Measurements from ENCODE around the gene PRKG1. TPM values are rescaled to one million over a fixed set of nuclear protein-coding genes. Genes with fewer than 3 reads are reported as not detected.

The PRKG1 gene
- total and polyA plus RNA-seq, 7 experiments from 2014 or later: 0.19 TPM; not detected in 6

- Histone ChIP-seq H3K27me3 (ENCODE audit: control insufficient read depth in 2 of 2, insufficient read depth in 2 of 2, low read length in 2 of 2) (no peaks in the 10 kb centered on the region), H3K4me3 (ENCODE audit: low read length) (no peak overlapping the region), H3K9me3 (ENCODE audit: control insufficient read depth in 2 of 3, low read length in 3 of 3) (no peaks in the 10 kb centered on the region), H3K4me1 (ENCODE audit: control insufficient read depth in 2 of 2, insufficient read depth in 2 of 2, low read length in 2 of 2) (no peaks in the 10 kb centered on the region), H3K27ac (ENCODE audit: low read depth, low read length) (no peak overlapping the region), H3K36me3 (ENCODE audit: control insufficient read depth in 2 of 3, insufficient read depth in 3 of 3, low read length in 3 of 3) (no peaks in the 10 kb centered on the region)
- no peaks in the 10 kb centered on the region for H3K4me1 Mint-ChIP-seq
- no peak for DNase-seq
- CTCF ChIA-PET: no interaction called here
- POLR2A ChIA-PET: no interaction called here
- ATAC-seq: no peak
- no peaks in the 10 kb centered on the region for H3K9me3 Mint-ChIP-seq
- H3K27ac Mint-ChIP-seq: no peak overlapping the region
- intact Hi-C loops (cut with micrococcal nuclease): no loop called here
- H3K27me3 Mint-ChIP-seq: peaks cover 0 to 5% (median 0%) of the 10 kb centered on the region in 5 donors
- H3K36me3 Mint-ChIP-seq: no peaks in the 10 kb centered on the region
- H3K4me3 Mint-ChIP-seq: no peak overlapping the region
These were observed 156.7 kb downstream of the PRKG1 start for GRCh38 chr10:51230887-51231585.

GRCh38 chr10:51231754-51232153 lies 157.5 kb downstream of the PRKG1 start:
- Histone ChIP-seq H3K36me3 (ENCODE audit: control insufficient read depth in 2 of 3, insufficient read depth in 3 of 3, low read length in 3 of 3) (no peaks in the 10 kb centered on the region), H3K27ac (ENCODE audit: low read depth, low read length) (no peak overlapping the region), H3K9me3 (ENCODE audit: control insufficient read depth in 2 of 3, low read length in 3 of 3) (no peaks in the 10 kb centered on the region), H3K4me1 (ENCODE audit: control insufficient read depth in 2 of 2, insufficient read depth in 2 of 2, low read length in 2 of 2) (no peaks in the 10 kb centered on the region), H3K27me3 (ENCODE audit: control insufficient read depth in 2 of 2, insufficient read depth in 2 of 2, low read length in 2 of 2) (no peaks in the 10 kb centered on the region), H3K4me3 (ENCODE audit: low read length) (no peak overlapping the region)
- Mint-ChIP-seq H3K27ac (no peak overlapping the region), H3K4me1 (no peaks in the 10 kb centered on the region), H3K27me3 (no peaks in the 10 kb centered on the region), H3K36me3 (no peaks in the 10 kb centered on the region), H3K9me3 (no peaks in the 10 kb centered on the region), H3K4me3 (no peak overlapping the region)
- intact Hi-C loops (cut with micrococcal nuclease): no loop called here
- no peak for ATAC-seq
- no peak for DNase-seq
- CTCF ChIA-PET: no interaction called here
- POLR2A ChIA-PET: no interaction called here

DNA sequence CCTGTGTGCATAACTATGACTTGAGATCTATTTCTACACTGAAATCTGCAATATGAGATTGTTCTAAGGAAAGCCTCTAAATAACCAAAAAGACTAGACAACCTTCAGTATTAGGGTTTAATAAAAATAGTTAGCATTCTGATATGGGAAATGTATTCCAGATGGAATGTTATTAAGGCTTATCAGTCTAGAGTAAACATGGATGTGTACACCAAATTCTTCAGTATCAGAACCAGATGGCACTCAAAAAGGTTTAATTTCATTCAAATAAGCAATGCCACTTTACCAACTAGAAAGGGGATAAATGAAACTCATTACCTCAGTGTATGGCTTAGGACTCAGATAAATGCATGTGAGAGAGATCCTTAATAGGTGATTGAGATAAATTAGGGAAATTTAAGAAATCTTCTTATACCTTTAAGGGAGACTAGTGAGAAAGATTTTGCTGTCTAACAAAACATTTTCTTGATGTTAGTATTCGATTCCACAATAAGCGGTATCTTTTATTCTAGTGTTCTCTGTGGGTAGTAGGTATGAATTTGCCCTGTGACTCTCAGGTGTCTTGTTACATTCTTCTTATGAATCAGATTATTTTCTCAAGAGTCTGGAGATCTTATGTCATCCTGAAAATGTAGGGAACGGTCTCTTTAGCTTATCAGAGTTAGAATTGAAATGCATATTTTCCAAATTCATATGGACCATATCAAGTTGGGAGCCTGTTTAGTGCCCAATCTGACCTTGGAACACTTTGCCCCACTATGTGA lies 159.2 kb downstream of the PRKG1 start:
- no peak for ATAC-seq
- intact Hi-C loops (cut with micrococcal nuclease): no loop called here
- no peaks in the 10 kb centered on the region for H3K36me3 ChIP-seq (ENCODE audit: control insufficient read depth in 2 of 3, insufficient read depth in 3 of 3, low read length in 3 of 3)
- no peaks in the 10 kb centered on the region for H3K9me3 ChIP-seq (ENCODE audit: control insufficient read depth in 2 of 3, low read length in 3 of 3)
- Mint-ChIP-seq H3K9me3 (peaks cover 0 to 1% (median 0%) of the 10 kb centered on the region in 11 donors), H3K27ac (no peak overlapping the region), H3K4me3 (no peak overlapping the region), H3K27me3 (no peaks in the 10 kb centered on the region), H3K36me3 (no peaks in the 10 kb centered on the region), H3K4me1 (no peaks in the 10 kb centered on the region)
- POLR2A ChIA-PET: no interaction called here
- CTCF ChIA-PET: no interaction called here
- no peaks in the 10 kb centered on the region for H3K4me1 ChIP-seq (ENCODE audit: control insufficient read depth in 2 of 2, insufficient read depth in 2 of 2, low read length in 2 of 2)
- no peak overlapping the region for H3K4me3 ChIP-seq (ENCODE audit: low read length)
- no peaks in the 10 kb centered on the region for H3K27me3 ChIP-seq (ENCODE audit: control insufficient read depth in 2 of 2, insufficient read depth in 2 of 2, low read length in 2 of 2)
- no peak overlapping the region for H3K27ac ChIP-seq (ENCODE audit: low read depth, low read length)
- no peak for DNase-seq

DNA sequence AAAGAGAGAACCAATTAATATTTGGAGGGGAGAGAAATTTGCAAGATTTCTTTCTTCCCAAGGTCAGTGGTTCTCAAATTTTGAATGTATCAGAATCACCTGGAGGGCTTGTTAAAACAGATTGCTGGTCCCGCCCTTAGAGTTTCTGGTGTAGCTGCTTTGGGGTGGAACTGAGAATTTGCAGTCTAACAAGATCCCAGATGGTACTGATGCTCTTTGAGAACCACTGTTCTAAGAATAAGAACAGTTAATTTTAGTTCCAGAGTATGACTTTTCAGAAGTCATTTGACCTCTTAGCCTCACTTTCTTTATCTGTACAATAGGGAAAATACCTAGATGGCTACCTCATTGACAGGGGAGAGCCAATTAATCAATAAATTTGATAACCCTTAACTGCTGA lies 161.6 kb downstream of the PRKG1 start:
- no peak for ATAC-seq
- no peak overlapping the region for H3K27ac ChIP-seq (ENCODE audit: low read depth, low read length)
- no peaks in the 10 kb centered on the region for H3K36me3 Mint-ChIP-seq
- no peak for DNase-seq
- peaks cover 0 to 1% (median 0%) of the 10 kb centered on the region in 11 donors for H3K9me3 Mint-ChIP-seq
- H3K9me3 ChIP-seq (ENCODE audit: control insufficient read depth in 2 of 3, low read length in 3 of 3): no peaks in the 10 kb centered on the region
- ChIA-PET POLR2A (no interaction called here), CTCF (interaction anchor here (0.7 kb wide), 1 partner anchor 120 kb away, joined by 4 read pairs; no protein-coding TSS in a partner anchor)
- H3K27ac Mint-ChIP-seq: no peak overlapping the region
- H3K27me3 Mint-ChIP-seq: no peaks in the 10 kb centered on the region
- intact Hi-C loops (cut with micrococcal nuclease): no loop called here
- no peaks in the 10 kb centered on the region for H3K4me1 Mint-ChIP-seq
- no peaks in the 10 kb centered on the region for H3K27me3 ChIP-seq (ENCODE audit: control insufficient read depth in 2 of 2, insufficient read depth in 2 of 2, low read length in 2 of 2)
- no peaks in the 10 kb centered on the region for H3K36me3 ChIP-seq (ENCODE audit: control insufficient read depth in 2 of 3, insufficient read depth in 3 of 3, low read length in 3 of 3)
- H3K4me1 ChIP-seq (ENCODE audit: control insufficient read depth in 2 of 2, insufficient read depth in 2 of 2, low read length in 2 of 2): no peaks in the 10 kb centered on the region
- H3K4me3 Mint-ChIP-seq: no peak overlapping the region
- no peak overlapping the region for H3K4me3 ChIP-seq (ENCODE audit: low read length)

- H3K4me3 Mint-ChIP-seq: no peak overlapping the region
- H3K4me1 Mint-ChIP-seq: no peaks in the 10 kb centered on the region
- POLR2A ChIA-PET: no interaction called here
- no peaks in the 10 kb centered on the region for H3K4me1 ChIP-seq (ENCODE audit: control insufficient read depth in 2 of 2, insufficient read depth in 2 of 2, low read length in 2 of 2)
- H3K27me3 ChIP-seq (ENCODE audit: control insufficient read depth in 2 of 2, insufficient read depth in 2 of 2, low read length in 2 of 2): no peaks in the 10 kb centered on the region
- ATAC-seq (no peak), DNase-seq (no peak)
- CTCF ChIA-PET: no interaction called here
- H3K27me3 Mint-ChIP-seq: no peaks in the 10 kb centered on the region
- no peak overlapping the region for H3K27ac ChIP-seq (ENCODE audit: low read depth, low read length)
- H3K36me3 ChIP-seq (ENCODE audit: control insufficient read depth in 2 of 3, insufficient read depth in 3 of 3, low read length in 3 of 3): no peaks in the 10 kb centered on the region
- H3K4me3 ChIP-seq (ENCODE audit: low read length): no peak overlapping the region
- H3K27ac Mint-ChIP-seq: no peak overlapping the region
- no peaks in the 10 kb centered on the region for H3K36me3 Mint-ChIP-seq
- H3K9me3 ChIP-seq (ENCODE audit: control insufficient read depth in 2 of 3, low read length in 3 of 3): no peaks in the 10 kb centered on the region
- intact Hi-C loops (cut with micrococcal nuclease): no loop called here
- peaks cover 0 to 1% (median 0%) of the 10 kb centered on the region in 11 donors for H3K9me3 Mint-ChIP-seq
These were observed 164.7 kb downstream of the PRKG1 start for GRCh38 chr10:51239006-51239405.

DNA sequence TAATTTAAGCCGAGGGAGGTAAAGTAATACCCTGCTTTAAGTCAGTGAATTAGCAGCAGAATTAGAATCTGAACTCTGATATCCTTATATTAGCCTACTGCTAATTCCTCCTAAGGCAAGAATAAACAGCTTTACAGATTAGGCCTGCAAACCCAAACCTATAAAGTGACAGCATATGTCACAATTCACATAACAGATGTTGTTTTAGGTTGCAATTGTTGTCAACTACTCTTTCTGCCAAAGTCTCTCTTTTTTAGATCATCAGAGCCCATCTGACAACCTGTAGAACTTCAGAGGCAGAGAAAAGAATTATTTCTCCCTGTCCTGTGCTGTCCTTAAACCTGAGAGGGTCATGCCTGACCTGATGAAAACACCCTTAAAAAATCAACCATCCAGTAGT lies 167.2 kb downstream of the PRKG1 start:
- H3K4me1 ChIP-seq (ENCODE audit: control insufficient read depth in 2 of 2, insufficient read depth in 2 of 2, low read length in 2 of 2): no peaks in the 10 kb centered on the region
- Mint-ChIP-seq H3K27me3 (no peaks in the 10 kb centered on the region), H3K36me3 (no peaks in the 10 kb centered on the region), H3K27ac (no peak overlapping the region), H3K4me1 (no peaks in the 10 kb centered on the region), H3K4me3 (no peak overlapping the region), H3K9me3 (peaks cover 0 to 1% (median 0%) of the 10 kb centered on the region in 11 donors)
- no peak overlapping the region for H3K27ac ChIP-seq (ENCODE audit: low read depth, low read length)
- no peaks in the 10 kb centered on the region for H3K9me3 ChIP-seq (ENCODE audit: control insufficient read depth in 2 of 3, low read length in 3 of 3)
- no peak for ATAC-seq
- no peaks in the 10 kb centered on the region for H3K27me3 ChIP-seq (ENCODE audit: control insufficient read depth in 2 of 2, insufficient read depth in 2 of 2, low read length in 2 of 2)
- no peak for DNase-seq
- H3K36me3 ChIP-seq (ENCODE audit: control insufficient read depth in 2 of 3, insufficient read depth in 3 of 3, low read length in 3 of 3): no peaks in the 10 kb centered on the region
- CTCF ChIA-PET: no interaction called here
- POLR2A ChIA-PET: no interaction called here
- intact Hi-C loops (cut with micrococcal nuclease): no loop called here
- no peak overlapping the region for H3K4me3 ChIP-seq (ENCODE audit: low read length)

DNA sequence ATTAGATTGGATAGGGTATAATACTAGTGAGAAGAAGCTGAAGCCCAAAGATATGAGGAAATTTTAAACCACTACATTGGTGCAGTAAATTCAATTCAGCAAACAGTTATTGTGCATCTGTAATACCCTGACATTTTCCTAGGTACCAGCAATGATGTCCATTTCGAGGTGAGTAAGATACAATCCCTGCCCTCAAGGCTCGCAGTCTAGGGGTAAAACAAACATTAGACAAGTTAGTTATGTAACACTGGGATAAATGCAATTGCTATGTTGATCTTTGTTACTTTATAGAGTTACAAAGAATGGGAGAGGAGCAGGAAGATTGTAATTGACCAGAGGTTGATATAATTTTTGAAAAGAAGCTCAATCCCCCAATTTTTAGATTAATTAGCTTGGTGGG lies 168.1 kb downstream of the PRKG1 start:
- CTCF ChIA-PET: interaction anchor here (0.6 kb wide), 1 partner anchor 51 kb away, joined by 3 read pairs; no protein-coding TSS in a partner anchor
- H3K27ac ChIP-seq (ENCODE audit: low read depth, low read length): no peak overlapping the region
- H3K4me1 ChIP-seq (ENCODE audit: control insufficient read depth in 2 of 2, insufficient read depth in 2 of 2, low read length in 2 of 2): no peaks in the 10 kb centered on the region
- H3K4me1 Mint-ChIP-seq: no peaks in the 10 kb centered on the region
- H3K27me3 Mint-ChIP-seq: no peaks in the 10 kb centered on the region
- intact Hi-C loops (cut with micrococcal nuclease): no loop called here
- no peak overlapping the region for H3K4me3 ChIP-seq (ENCODE audit: low read length)
- no peaks in the 10 kb centered on the region for H3K36me3 Mint-ChIP-seq
- ATAC-seq (no peak), DNase-seq (no peak)
- POLR2A ChIA-PET: no interaction called here
- H3K9me3 Mint-ChIP-seq: peaks cover 0 to 1% (median 0%) of the 10 kb centered on the region in 11 donors
- no peak overlapping the region for H3K27ac Mint-ChIP-seq
- H3K9me3 ChIP-seq (ENCODE audit: control insufficient read depth in 2 of 3, low read length in 3 of 3): no peaks in the 10 kb centered on the region
- H3K36me3 ChIP-seq (ENCODE audit: control insufficient read depth in 2 of 3, insufficient read depth in 3 of 3, low read length in 3 of 3): no peaks in the 10 kb centered on the region
- H3K27me3 ChIP-seq (ENCODE audit: control insufficient read depth in 2 of 2, insufficient read depth in 2 of 2, low read length in 2 of 2): no peaks in the 10 kb centered on the region
- no peak overlapping the region for H3K4me3 Mint-ChIP-seq

Measured in naive thymus-derived CD4-positive, alpha-beta T cell (primary cell).